ENCODE measurements around the gene SFT2D3.

- TF ChIP-seq CTCF (IDR thresholded peaks at IDR 0.05) (no peak), EZH2 (IDR thresholded peaks at IDR 0.05; ENCODE audit: borderline replicate concordance, insufficient read depth, low read depth, low read length, poor library complexity, severe bottlenecking) (no peak)
These were observed 30.4 kb upstream of the SFT2D3 start for GRCh38 chr2:127670957-127671290.
